Jurkat, Clone E6-1 (cell line): ENCODE measurements around the gene HADHA.
"Not testable (repeated sequence)": the region's sequence is repeated elsewhere in the genome, so short reads cannot be mapped to it uniquely, and the experiment has no call there.

Source experiments
- DNase-seq: peaks from one replicate; pipeline ENCODE4 v3.0.0-alpha.2; 2011; ENCODE audit warnings: low read depth, low spot score
- H3K4me3 ChIP-seq: 2 replicates; pipeline ENCODE4 v1.5.1; 2011; ENCODE audit warnings: mild to moderate bottlenecking, low read length, control low read depth, moderate library complexity

HADHA gene

DNA sequence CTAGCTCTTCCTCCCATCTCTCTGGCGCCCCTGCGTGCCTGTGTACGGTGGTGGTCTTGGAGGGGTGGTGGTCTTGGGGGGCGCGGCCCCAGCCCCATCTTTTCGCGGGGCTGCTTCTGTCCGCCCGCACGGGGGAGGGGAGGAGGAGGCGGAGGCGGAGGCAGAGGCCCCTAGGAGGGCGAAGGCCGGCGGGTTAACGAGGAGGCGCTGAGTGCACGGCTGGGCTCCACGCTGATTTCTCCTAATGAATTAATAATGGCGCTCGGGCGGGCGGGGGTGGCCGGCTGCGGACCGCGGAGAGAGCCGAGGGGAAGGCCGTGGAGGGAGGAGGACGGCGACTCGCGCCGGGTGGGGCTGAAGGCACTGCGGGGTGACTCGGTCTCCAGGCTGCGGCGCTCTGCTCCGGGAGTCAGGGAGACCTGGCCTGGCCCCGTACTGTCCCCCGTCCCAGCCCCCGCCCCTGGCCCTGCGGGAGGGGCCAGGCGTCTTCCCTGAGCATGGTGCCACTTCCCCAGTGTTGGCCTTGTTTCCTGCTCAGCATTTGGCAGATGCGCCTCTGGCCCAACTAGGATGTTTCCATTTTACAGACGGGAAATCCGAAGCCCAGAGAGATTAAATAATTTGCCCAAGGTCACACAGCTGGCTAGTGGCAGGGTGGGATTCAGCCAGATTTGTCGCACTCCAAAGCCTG lies 65.5 kb downstream of the HADHA start:
- DNase-seq = no peak
- peak overlapping the region; percentile 56 for H3K4me3 ChIP-seq

DNA sequence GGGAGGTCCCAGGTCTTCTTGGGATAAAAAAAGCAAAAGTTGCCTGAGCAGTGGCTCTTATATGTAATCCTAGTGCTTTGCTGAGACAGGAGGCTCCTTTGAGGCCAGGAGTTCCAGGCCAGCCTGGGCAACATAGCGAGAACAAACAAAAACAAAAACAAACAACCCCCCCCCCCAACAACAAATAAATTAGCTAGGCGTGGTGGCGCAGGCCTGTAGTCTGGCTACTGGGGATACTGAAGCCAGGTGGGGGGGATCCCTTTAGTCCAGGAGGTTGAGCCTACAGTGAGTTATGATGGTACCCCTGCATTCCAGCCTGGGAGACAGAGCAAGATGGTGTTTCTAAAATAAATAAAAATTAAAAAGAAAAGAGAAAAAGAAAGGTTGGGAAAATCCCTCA lies 66.2 kb downstream of the HADHA start:
- no peak for DNase-seq
- peak overlapping the region; percentile 56 for H3K4me3 ChIP-seq

- DNase-seq = no peak
- H3K4me3 ChIP-seq = no peak overlapping the region
These were observed 67.3 kb downstream of the HADHA start for GRCh38 chr2:26177122-26177521.

- H3K4me3 ChIP-seq = no peak overlapping the region
- no peak for DNase-seq
These were observed 68.2 kb downstream of the HADHA start for GRCh38 chr2:26176279-26176615.

DNA sequence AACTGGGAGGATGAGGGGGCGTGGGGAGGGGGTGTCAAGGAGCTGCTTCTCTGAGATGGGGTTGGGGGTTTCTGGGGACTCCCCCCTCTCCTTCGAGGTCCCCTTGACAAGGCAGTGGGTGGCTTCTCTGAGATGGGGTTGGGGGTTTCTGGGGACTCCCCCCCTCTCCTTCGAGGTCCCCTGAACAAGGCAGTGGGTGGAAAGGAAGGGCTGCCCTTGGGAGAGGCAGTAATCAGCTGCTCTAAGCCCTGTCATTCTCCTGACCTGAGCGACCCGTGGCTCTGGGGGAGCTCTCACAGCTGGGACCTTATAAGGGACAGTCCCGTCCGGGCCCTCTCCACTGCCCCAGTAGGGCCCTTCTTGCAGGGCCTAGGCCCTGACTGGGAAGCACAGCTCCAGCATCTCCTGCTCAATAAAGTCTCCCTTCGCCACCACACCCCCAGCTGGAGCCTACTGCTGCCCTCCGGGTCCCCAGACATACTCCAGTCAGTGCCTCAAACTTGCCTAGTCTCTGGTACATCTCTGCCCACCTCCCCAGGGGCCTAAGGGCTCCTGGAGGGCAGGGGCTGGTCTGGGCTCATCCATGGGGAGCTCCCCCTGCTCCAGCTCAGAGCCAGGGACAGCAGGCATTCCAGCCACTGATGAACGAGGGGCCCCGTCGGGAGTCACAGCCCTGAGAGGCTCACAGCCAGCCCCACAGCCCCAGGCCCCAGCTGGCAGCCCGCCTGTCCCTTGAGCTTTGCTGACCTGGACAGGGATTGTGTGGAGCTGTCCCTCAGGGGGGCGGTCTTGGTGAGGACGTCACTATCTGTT lies 68.8 kb downstream of the HADHA start:
- no peak for DNase-seq
- H3K4me3 ChIP-seq = no peak overlapping the region

DNA sequence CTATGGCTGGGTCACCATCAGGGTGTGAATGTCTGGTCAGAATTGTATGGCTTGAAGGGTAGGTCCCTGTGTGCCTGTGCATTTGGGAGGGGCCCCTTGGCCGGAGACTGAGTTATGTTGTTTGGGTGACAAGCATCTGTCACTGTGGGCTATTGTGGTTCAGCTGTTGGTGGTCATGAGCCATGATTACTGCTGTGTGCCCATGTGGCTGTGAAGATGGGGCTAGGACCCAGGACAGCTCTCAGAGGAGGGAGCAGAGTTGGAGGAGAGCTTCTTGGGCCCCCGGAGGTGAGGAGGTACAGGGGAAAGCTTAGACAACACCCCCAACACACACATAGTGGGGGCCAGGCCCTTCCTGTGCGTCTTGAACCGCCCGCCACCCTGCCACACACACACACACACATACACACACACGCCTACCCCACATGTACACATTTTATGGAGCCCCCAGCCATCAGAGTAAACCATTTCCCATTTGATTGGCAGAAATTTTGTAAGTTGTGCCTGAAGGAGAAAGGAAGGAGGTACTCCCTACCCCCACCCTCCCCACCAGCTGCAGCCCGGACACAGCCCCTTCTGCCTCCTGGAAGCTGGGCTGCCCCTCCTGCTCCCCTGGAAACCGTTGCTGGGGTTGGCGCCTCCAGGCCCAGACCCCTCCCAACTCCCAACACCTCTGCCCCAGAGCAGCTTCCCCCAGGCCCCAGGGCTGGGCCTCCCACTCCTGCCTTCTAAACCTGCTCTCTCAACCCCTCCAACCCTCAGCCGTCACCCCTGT lies 69.6 kb downstream of the HADHA start:
- H3K4me3 ChIP-seq = no peak overlapping the region
- DNase-seq = no peak

DNA sequence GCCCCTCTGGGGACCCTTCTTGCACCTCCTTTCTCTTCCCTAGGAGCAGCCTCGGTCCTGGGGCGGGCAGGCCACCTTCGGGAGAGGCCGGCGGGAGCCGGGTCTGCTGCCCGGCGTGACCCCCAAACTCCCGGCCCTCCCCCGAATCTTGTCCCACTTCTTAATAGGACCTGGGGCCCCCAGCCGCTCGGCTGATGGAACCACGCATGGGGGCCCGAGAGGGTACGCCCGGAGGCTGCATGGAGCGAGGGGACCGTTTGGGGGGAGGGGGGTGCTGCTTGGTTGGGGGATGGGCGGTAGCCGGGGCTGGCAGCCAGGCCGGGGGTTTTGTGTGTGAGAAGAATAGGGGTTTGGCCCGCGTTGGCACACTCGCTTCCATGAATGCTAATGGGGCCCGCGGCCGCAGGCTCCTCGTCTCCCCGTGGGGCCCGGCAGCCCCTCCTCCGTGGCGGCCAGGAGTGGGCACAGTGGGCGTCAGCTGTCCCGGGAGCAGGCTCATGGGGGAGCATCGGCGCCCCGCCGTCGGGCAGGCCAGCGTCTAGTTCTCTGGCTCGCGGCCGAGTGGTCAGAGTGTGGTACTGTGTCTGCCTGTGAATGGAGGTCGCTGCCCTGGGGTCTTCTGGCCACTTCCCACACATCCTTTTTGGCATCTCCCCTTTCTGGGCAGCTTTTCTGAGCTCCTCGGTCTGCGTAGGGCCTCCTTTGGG lies 70.5 kb downstream of the HADHA start:
- no peak overlapping the region for H3K4me3 ChIP-seq
- DNase-seq = no peak

DNA sequence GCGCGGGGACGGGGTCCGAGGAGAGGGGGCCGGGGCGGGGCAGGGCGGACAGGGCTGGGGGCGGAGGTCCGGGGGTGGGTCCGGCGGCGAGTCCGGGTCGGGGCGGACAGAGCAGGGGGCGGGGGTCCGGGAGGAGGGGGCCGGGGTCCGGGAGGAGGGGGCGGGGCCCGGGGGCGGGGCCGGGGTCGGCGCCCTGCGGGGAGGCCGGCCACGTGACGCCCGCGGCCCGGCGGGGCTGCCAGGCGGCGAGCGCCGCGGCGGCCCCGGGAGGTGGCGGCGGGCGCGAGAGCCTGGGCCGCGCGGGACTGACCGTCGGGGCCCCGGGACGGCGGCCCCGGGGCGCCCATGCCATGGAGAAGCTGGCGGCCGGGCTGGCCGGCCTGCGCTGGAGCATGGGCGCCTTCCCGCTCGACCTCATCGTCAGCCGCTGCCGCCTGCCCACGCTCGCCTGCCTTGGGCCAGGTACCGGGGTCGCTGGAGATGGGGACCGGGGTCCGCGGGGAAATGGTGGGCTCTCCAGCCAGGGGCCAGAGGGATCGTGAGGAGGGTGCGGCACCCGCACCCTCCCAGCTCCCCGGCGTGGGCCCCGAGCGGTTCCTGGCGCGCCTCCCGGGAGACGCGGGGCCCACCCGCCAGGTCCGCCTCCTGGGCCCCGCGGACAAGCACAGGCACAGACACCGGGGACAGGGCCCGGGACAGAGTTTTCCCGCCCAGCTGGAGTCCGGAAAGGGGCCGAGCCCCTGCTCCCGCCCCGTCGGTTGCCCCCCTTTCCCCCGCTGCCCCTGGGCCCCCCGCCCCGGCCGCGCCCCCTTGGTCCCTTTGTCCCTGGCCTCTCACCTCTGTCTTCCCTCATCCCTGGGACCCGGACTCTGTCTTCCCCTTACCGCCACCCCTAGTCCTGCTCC lies 71.3 kb downstream of the HADHA start, which contains the start of gene GAREM2:
TSS of gene GAREM2 (plus strand) at position 218 of the 905 bp plus-strand sequence. CDS start at position 351, 133 bp downstream.
- H3K4me3 ChIP-seq = peak within 1 kb of the TSS; percentile 42

GRCh38 chr2:26172189-26172870 lies 72.1 kb downstream of the HADHA start:
- DNase-seq = no peak
- no peak overlapping the region; the same call in 1 of the 2 replicates for H3K4me3 ChIP-seq

More for the DNA sequence above, 71.3 kb downstream of the HADHA start, which contains the start of gene GAREM2:
- no peak for DNase-seq

- DNase-seq = no peak
- no peak overlapping the region for H3K4me3 ChIP-seq
These were observed 73.6 kb downstream of the HADHA start for GRCh38 chr2:26170795-26171194.

DNA sequence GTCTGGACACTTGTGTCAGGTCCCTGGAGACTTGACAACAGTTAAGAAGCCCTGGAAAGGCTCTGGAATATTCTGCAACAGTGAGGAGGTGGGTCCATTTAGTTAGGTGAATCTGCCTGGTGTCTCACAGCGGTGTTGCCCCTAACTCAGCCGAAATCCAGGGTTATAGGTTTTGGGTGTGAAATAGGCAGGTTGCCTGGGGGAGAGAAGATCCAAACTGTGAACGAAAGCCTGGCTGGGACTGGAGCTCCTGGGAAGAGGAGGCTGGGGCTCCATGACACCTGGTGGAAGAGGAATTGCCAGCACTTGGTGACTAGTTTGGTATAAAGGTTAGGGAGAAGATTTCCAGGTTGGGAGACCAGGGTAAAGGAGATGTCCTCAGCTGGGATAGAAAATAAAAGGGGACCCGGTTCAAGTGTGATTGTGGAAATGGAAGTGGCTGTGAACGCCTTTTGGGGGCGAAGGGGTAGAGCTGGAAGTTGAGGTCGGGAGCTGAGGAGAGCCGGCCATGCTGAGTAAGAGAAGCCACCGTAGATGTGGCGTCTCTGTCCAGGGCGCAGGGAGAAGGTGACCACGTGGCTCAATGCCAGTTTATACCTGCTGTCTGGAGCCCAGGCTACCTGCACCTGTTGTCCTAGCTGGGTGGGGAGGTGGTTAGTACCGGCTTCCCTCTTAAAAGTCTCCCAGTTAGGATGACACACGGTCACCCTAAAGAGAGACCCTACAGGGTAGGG lies 74.6 kb downstream of the HADHA start:
- DNase-seq = no peak
- H3K4me3 ChIP-seq = no peak overlapping the region

- H3K4me3 ChIP-seq = no peak overlapping the region
- DNase-seq = no peak
These were observed 75.2 kb downstream of the HADHA start for GRCh38 chr2:26169226-26169625.

DNA sequence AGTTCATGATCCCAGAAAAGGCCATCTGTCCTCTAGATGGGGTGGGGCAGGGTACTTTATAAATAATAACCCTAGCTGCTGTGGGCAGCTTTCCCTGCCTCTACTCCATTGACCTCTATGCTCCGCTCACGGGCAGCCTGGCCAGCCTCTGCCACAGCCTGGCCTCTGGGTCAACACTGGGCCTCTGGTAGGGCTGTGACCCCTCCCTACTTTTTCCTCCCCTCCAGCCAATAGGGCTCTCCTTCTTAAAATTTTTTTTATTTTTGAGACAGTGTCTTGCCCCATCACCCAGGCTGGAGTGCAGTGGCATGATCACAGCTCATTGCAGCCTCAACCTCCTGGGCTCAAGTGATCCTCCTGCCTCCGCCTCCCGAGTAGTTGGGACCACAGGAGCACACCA lies 75.6 kb downstream of the HADHA start:
- H3K4me3 ChIP-seq = no peak overlapping the region
- DNase-seq = no peak

DNA sequence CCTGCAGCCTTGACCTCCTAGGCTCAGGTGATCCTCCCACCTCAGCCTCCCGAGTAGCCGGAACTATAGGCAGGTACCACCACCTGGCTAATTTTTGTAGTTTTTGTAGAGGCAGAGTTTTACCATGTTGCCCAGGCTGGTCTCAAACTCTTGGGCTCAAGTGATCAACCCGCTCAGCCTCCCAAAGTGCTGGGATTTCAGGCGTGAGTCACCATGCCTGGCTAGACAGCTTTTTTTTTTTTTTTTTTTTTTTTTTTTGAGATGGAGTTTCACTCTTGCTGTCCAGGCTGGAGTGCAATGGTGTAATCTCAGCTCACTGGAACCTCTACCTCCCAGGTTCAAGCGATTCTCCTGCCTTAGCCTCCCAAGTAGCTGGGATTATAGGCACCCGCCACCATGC lies 77.9 kb downstream of the HADHA start:
- H3K4me3 ChIP-seq, DNase-seq: not testable (repeated sequence)

GRCh38 chr2:26165403-26165802 lies 79.0 kb downstream of the HADHA start:
- no peak overlapping the region for H3K4me3 ChIP-seq
- DNase-seq = no peak

DNA sequence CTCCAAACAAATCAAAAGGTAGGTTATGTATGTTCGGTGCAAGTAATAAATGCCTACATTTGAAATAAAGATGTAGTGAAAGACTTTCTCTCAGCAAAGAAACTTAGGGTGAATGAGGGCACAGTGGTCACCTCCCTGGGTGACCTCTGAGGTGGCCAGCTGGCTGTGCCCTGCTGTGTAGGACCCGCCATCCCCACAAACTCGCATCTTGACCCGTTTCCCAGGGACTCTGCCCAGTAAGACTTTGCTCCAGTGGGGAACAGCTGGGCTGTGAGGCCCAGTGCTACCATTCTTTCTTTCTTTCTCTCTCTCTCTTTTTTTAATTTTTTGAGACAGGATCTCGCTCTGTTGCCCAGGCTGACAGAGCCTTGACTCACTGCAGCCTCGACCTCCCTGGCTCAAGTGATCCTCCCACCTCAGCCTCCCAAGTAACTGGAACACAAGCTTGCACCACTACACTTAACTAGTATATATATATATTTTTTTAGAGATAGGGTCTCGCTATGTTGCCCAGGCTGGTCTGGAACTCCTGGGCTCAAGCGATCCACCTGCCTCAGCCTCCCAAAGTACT lies 79.7 kb downstream of the HADHA start:
- H3K4me3 ChIP-seq = no peak overlapping the region
- no peak for DNase-seq

GRCh38 chr2:26164231-26164630 lies 80.2 kb downstream of the HADHA start:
- DNase-seq = no peak
- H3K4me3 ChIP-seq = no peak overlapping the region
